ENCODE measurements around the gene MARCHF3.

Gene MARCHF3

GRCh38 chr5:126931963-126932660 lies 98.2 kb downstream of the MARCHF3 start:
- TF ChIP-seq, protein P1, sequence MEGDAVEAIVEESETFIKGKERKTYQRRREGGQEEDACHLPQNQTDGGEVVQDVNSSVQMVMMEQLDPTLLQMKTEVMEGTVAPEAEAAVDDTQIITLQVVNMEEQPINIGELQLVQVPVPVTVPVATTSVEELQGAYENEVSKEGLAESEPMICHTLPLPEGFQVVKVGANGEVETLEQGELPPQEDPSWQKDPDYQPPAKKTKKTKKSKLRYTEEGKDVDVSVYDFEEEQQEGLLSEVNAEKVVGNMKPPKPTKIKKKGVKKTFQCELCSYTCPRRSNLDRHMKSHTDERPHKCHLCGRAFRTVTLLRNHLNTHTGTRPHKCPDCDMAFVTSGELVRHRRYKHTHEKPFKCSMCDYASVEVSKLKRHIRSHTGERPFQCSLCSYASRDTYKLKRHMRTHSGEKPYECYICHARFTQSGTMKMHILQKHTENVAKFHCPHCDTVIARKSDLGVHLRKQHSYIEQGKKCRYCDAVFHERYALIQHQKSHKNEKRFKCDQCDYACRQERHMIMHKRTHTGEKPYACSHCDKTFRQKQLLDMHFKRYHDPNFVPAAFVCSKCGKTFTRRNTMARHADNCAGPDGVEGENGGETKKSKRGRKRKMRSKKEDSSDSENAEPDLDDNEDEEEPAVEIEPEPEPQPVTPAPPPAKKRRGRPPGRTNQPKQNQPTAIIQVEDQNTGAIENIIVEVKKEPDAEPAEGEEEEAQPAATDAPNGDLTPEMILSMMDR (IDR thresholded peaks at IDR 0.05; ENCODE audit: low read depth, low read length, missing control alignments), result no peak
- in situ Hi-C loops (cut with HindIII; ENCODE audit: low sequenced_read_pairs), result no loop called here
- no peak for DNase-seq (ENCODE audit: low read depth)
- no peak overlapping the region for H3K4me3 ChIP-seq (ENCODE audit: low read depth, low read length)

- H3K4me3 ChIP-seq (ENCODE audit: low read depth, low read length), result no peak overlapping the region
- in situ Hi-C loops (cut with HindIII; ENCODE audit: low sequenced_read_pairs), result no loop called here
- TF ChIP-seq, protein P1 (IDR thresholded peaks at IDR 0.05; ENCODE audit: low read depth, low read length, missing control alignments), result no peak
- no peak for DNase-seq (ENCODE audit: low read depth)
These were observed 102.3 kb downstream of the MARCHF3 start for GRCh38 chr5:126928041-126928440.

GRCh38 chr5:126927429-126927828 lies 102.9 kb downstream of the MARCHF3 start:
- H3K4me3 ChIP-seq (ENCODE audit: low read depth, low read length), result no peak overlapping the region
- in situ Hi-C loops (cut with HindIII; ENCODE audit: low sequenced_read_pairs), result no loop called here
- no peak for DNase-seq (ENCODE audit: low read depth)
- TF ChIP-seq, protein P1 (IDR thresholded peaks at IDR 0.05; ENCODE audit: low read depth, low read length, missing control alignments), result no peak

DNA sequence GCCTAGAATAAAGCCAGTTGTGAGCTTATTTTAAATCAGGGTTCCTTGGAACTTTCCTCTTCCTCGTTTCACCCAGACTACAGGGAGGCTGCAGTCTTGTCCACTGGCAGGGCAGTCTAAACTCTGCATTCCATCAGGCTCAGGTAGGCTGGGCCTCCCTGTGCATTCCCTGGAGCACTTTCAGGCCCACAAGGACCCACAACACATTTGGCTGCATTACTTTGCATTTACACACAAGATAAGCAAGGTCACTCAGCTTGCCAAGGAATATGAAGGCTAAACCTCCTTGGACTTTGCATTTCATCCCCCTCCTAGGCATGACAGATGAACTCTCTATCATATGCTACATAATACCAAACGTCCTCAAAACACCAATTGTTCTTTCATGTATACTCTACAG lies 104.2 kb downstream of the MARCHF3 start:
- in situ Hi-C loops (cut with HindIII; ENCODE audit: low sequenced_read_pairs), result no loop called here
- TF ChIP-seq, protein P1 (IDR thresholded peaks at IDR 0.05; ENCODE audit: low read depth, low read length, missing control alignments), result no peak
- H3K4me3 ChIP-seq (ENCODE audit: low read depth, low read length), result no peak overlapping the region
- no peak for DNase-seq (ENCODE audit: low read depth)

GRCh38 chr5:126925482-126925881 lies 104.9 kb downstream of the MARCHF3 start:
- no peak overlapping the region for H3K4me3 ChIP-seq (ENCODE audit: low read depth, low read length)
- TF ChIP-seq, protein P1 (IDR thresholded peaks at IDR 0.05; ENCODE audit: low read depth, low read length, missing control alignments), result no peak
- DNase-seq (ENCODE audit: low read depth), result no peak
- in situ Hi-C loops (cut with HindIII; ENCODE audit: low sequenced_read_pairs), result no loop called here

GRCh38 chr5:126924331-126925033 lies 105.9 kb downstream of the MARCHF3 start:
- in situ Hi-C loops (cut with HindIII; ENCODE audit: low sequenced_read_pairs), result no loop called here
- no peak for DNase-seq (ENCODE audit: low read depth)
- TF ChIP-seq, protein P1 (IDR thresholded peaks at IDR 0.05; ENCODE audit: low read depth, low read length, missing control alignments), result no peak
- H3K4me3 ChIP-seq (ENCODE audit: low read depth, low read length), result no peak overlapping the region

Measured in astrocyte of the cerebellum (primary cell).